ENCODE data around the gene PFDN6.
A peak's percentile ranks its signal among the peaks of the same experiment; 100 is the strongest.

PFDN6 gene

GRCh38 chr6:33317419-33317668, 27.9 kb downstream of the PFDN6 start:
- TF ChIP-seq CTCF (IDR thresholded peaks at IDR 0.05; ENCODE audit: low read depth, low read length), result no peak
- no peak for DNase-seq (ENCODE audit: extremely low read depth, low read depth)

GRCh38 chr6:33317669-33318425, 28.4 kb downstream of the PFDN6 start, which contains the start of gene ZBTB22:
TSS of gene ZBTB22 (minus strand) at chr6:33317744. CDS start at chr6:33316916, 828 bp downstream.
- peak; percentile 98 for DNase-seq (ENCODE audit: extremely low read depth, low read depth)
- no peak for TF ChIP-seq CTCF (IDR thresholded peaks at IDR 0.05; ENCODE audit: low read depth, low read length)

GRCh38 chr6:33318426-33319073, 29.1 kb downstream of the PFDN6 start:
- no peak for DNase-seq (ENCODE audit: extremely low read depth, low read depth)
- no peak for TF ChIP-seq CTCF (IDR thresholded peaks at IDR 0.05; ENCODE audit: low read depth, low read length)

- no peak for DNase-seq (ENCODE audit: extremely low read depth, low read depth)
- no peak for TF ChIP-seq CTCF (IDR thresholded peaks at IDR 0.05; ENCODE audit: low read depth, low read length)
These were observed 30.5 kb downstream of the PFDN6 start for GRCh38 chr6:33319939-33320314.

GRCh38 chr6:33320315-33321181, 31.1 kb downstream of the PFDN6 start:
- TF ChIP-seq CTCF (IDR thresholded peaks at IDR 0.05; ENCODE audit: low read depth, low read length), result no peak

GRCh38 chr6:33321227-33321626, 31.8 kb downstream of the PFDN6 start:
- TF ChIP-seq CTCF (IDR thresholded peaks at IDR 0.05; ENCODE audit: low read depth, low read length), result no peak
- no peak for DNase-seq (ENCODE audit: extremely low read depth, low read depth)

More at GRCh38 chr6:33320315-33321181, 31.1 kb downstream of the PFDN6 start:
- DNase-seq (ENCODE audit: extremely low read depth, low read depth), result no peak

- DNase-seq (ENCODE audit: extremely low read depth, low read depth), result no peak
- TF ChIP-seq CTCF (IDR thresholded peaks at IDR 0.05; ENCODE audit: low read depth, low read length), result no peak
These were observed 34.2 kb downstream of the PFDN6 start for GRCh38 chr6:33323623-33323948.

Data from AG09319 (cell line).